H9 (cell line): ENCODE results near the gene ZNF416. TPM values are rescaled to one million over a fixed set of nuclear protein-coding genes. Genes with fewer than 3 reads are reported as not detected.

Experiments used
- DNase-seq: peaks from one replicate; pipeline ENCODE4 v3.0.0-alpha.2; 2017
- H2AFZ ChIP-seq: one replicate; pipeline ENCODE4 v1.6.1; 2013; ENCODE audit warnings: mild to moderate bottlenecking, low read length, control low read depth, moderate library complexity
- H2AK5ac ChIP-seq: 2 replicates; pipeline ENCODE4 v1.6.1; 2013; ENCODE audit warnings: low read length, control low read depth, mixed read lengths; ENCODE audit not compliant: insufficient read length
- H2BK120ac ChIP-seq: one replicate; pipeline ENCODE4 v1.6.1; 2013; ENCODE audit warnings: low read depth, mild to moderate bottlenecking, low read length, control low read depth, inconsistent platforms; ENCODE audit not compliant: poor library complexity, severe bottlenecking
- H2BK12ac ChIP-seq: 2 replicates; pipeline ENCODE4 v1.6.1; 2013; ENCODE audit warnings: low read length, control low read depth, mixed read lengths, low read depth; ENCODE audit not compliant: insufficient read length
- H2BK15ac ChIP-seq: 2 replicates; pipeline ENCODE4 v1.6.1; 2013; ENCODE audit warnings: low read depth, low read length, control low read depth
- H2BK20ac ChIP-seq: one replicate; pipeline ENCODE4 v1.6.1; 2013; ENCODE audit warnings: low read depth, mild to moderate bottlenecking, low read length, control low read depth, inconsistent platforms; ENCODE audit not compliant: poor library complexity, severe bottlenecking
- H2BK5ac ChIP-seq: 2 replicates; pipeline ENCODE4 v1.6.1; 2013; ENCODE audit warnings: low read length, control low read depth, mixed read lengths; ENCODE audit not compliant: insufficient read length
- H3K14ac ChIP-seq: 2 replicates; pipeline ENCODE4 v1.6.1; 2013; ENCODE audit warnings: low read length, control low read depth; ENCODE audit not compliant: insufficient read depth
- H3K18ac ChIP-seq: 2 replicates; pipeline ENCODE4 v1.6.1; 2013; ENCODE audit warnings: low read depth, mild to moderate bottlenecking, mixed read lengths, low read length, control low read depth; ENCODE audit not compliant: insufficient read length
- H3K23ac ChIP-seq: 2 replicates; pipeline ENCODE4 v1.6.1; 2013; ENCODE audit warnings: low read length, control low read depth, mixed read lengths, low read depth; ENCODE audit not compliant: insufficient read length
- H3K23me2 ChIP-seq: 2 replicates; pipeline ENCODE4 v1.6.1; 2013; ENCODE audit warnings: low read depth, mild to moderate bottlenecking, mixed read lengths, low read length, control low read depth; ENCODE audit not compliant: insufficient read length, poor library complexity, severe bottlenecking
- H3K27ac ChIP-seq: 2 replicates; pipeline ENCODE4 v1.5.1; 2013; ENCODE audit warnings: low read length, control low read depth, mixed read lengths, low read depth; ENCODE audit not compliant: insufficient read length
- H3K27me3 ChIP-seq: 2 replicates; pipeline ENCODE4 v1.6.1; 2013; ENCODE audit warnings: low read length, control low read depth, inconsistent platforms; ENCODE audit not compliant: insufficient read depth
- H3K4ac ChIP-seq: 2 replicates; pipeline ENCODE4 v1.6.1; 2013; ENCODE audit warnings: low read depth, mild to moderate bottlenecking, control low read depth, inconsistent platforms, low read length, moderate library complexity
- H3K4me1 ChIP-seq: 2 replicates; pipeline ENCODE4 v1.6.1; 2013; ENCODE audit warnings: low read length, control low read depth, inconsistent platforms; ENCODE audit not compliant: insufficient read depth
- H3K4me2 ChIP-seq: 2 replicates; pipeline ENCODE4 v1.6.1; 2013; ENCODE audit warnings: low read length, control low read depth, mixed read lengths; ENCODE audit not compliant: insufficient read length, insufficient read depth
- H3K56ac ChIP-seq: 2 replicates; pipeline ENCODE4 v1.6.1; 2013; ENCODE audit warnings: low read depth, mild to moderate bottlenecking, mixed read lengths, low read length, control low read depth; ENCODE audit not compliant: insufficient read length
- H3K79me1 ChIP-seq: 2 replicates; pipeline ENCODE4 v1.6.1; 2013; ENCODE audit warnings: low read depth, mild to moderate bottlenecking, moderate library complexity, low read length, control low read depth, inconsistent platforms; ENCODE audit not compliant: insufficient read depth, poor library complexity, severe bottlenecking
- H3K79me2 ChIP-seq: 2 replicates; pipeline ENCODE4 v1.6.1; 2013; ENCODE audit warnings: low read length, control low read depth, inconsistent platforms; ENCODE audit not compliant: insufficient read depth
- H3K9ac ChIP-seq: 2 replicates; pipeline ENCODE4 v1.6.1; 2013; ENCODE audit warnings: low read length, control low read depth, mixed read lengths; ENCODE audit not compliant: insufficient read length; ENCODE audit errors: extremely low read depth
- H3K9me3 ChIP-seq: one replicate; pipeline ENCODE4 v1.6.1; 2013; ENCODE audit warnings: low read depth, low read length, inconsistent platforms; ENCODE audit not compliant: control insufficient read depth
- H3T11ph ChIP-seq: one replicate; pipeline ENCODE4 v1.6.1; 2013; ENCODE audit warnings: mild to moderate bottlenecking, low read length, control low read depth, inconsistent platforms
- H4K20me1 ChIP-seq: one replicate; pipeline ENCODE4 v1.6.1; 2013; ENCODE audit not compliant: control insufficient read depth, insufficient read length, insufficient read depth
- H4K5ac ChIP-seq: 2 replicates; pipeline ENCODE4 v1.6.1; 2013; ENCODE audit warnings: low read depth, mild to moderate bottlenecking, mixed read lengths, low read length, control low read depth; ENCODE audit not compliant: insufficient read length
- H4K8ac ChIP-seq: replicated peaks from 2 replicates; pipeline ENCODE4 v1.6.1; 2013; ENCODE audit warnings: low read length, control low read depth, mixed read lengths, low read depth; ENCODE audit not compliant: insufficient read length
- H4K91ac ChIP-seq: 2 replicates; pipeline ENCODE4 v1.6.1; 2013; ENCODE audit warnings: low read depth, mild to moderate bottlenecking, moderate library complexity, mixed read lengths, low read length, control low read depth; ENCODE audit not compliant: insufficient read length
- H3K27ac Mint-ChIP-seq, 3 experiments: 2 replicates in 2 of 3; 3 replicates in 1 of 3; pipeline ENCODE4 v1.8.0; 2020 to 2021; ENCODE audit warnings: mixed read lengths in 3 of 3, mild to moderate bottlenecking in 1 of 3, moderate library complexity in 1 of 3
- H3K27me3 Mint-ChIP-seq: 2 replicates; pipeline ENCODE4 v1.8.0; 2021; ENCODE audit warnings: low read depth, mild to moderate bottlenecking, moderate library complexity, mixed read lengths
- H3K36me3 Mint-ChIP-seq, 3 experiments: 2 replicates in 2 of 3; 3 replicates in 1 of 3; pipeline ENCODE4 v1.8.0; 2020 to 2021; ENCODE audit warnings: low read depth in 3 of 3, mixed read lengths in 3 of 3; ENCODE audit not compliant: insufficient read depth in 1 of 3
- H3K4me1 Mint-ChIP-seq, 2 experiments: 2 replicates each; pipeline ENCODE4 v1.8.0; 2020; ENCODE audit warnings: mixed read lengths in 2 of 2
- H3K4me3 Mint-ChIP-seq, 2 experiments: 2 replicates in 1 of 2; 3 replicates in 1 of 2; pipeline ENCODE4 v1.8.0; 2020 to 2021; ENCODE audit warnings: mild to moderate bottlenecking in 2 of 2, mixed read lengths in 2 of 2, moderate library complexity in 1 of 2
- H3K9me3 Mint-ChIP-seq, 2 experiments: 2 replicates in 1 of 2; 3 replicates in 1 of 2; pipeline ENCODE4 v1.8.0; 2020; ENCODE audit warnings: mild to moderate bottlenecking in 2 of 2, mixed read lengths in 2 of 2, moderate library complexity in 1 of 2
- WGBS: extraction: QIAGEN DNeasy Blood & Tissue Kit; methylation state at CpG from one replicate; pipeline ENCODE4 v1.1.7; 2013; ENCODE audit warnings: missing lambda C conversion rate, low lambda C conversion rate, mixed read lengths; ENCODE audit not compliant: insufficient read length; ENCODE audit errors: extremely low coverage; 5-methylcytosine and 5-hydroxymethylcytosine counted together
- total RNA-seq: library from RNA; stranded (reverse); gene quantifications from 2 replicates; pipeline ENCODE4 v1.2.1, GENCODE V29; 2021
- TF ChIP-seq, protein P1 (sequence below): fragments of 200-600 bp; sonication (generic); conservative IDR thresholded peaks from 3 replicates; pipeline ENCODE4 v1.8.0; 2021; ENCODE audit warnings: antibody characterized with exemption, mild to moderate bottlenecking

ZNF416 gene
- total RNA-seq, 1 experiment from 2014 or later = 10.9 TPM

DNA sequence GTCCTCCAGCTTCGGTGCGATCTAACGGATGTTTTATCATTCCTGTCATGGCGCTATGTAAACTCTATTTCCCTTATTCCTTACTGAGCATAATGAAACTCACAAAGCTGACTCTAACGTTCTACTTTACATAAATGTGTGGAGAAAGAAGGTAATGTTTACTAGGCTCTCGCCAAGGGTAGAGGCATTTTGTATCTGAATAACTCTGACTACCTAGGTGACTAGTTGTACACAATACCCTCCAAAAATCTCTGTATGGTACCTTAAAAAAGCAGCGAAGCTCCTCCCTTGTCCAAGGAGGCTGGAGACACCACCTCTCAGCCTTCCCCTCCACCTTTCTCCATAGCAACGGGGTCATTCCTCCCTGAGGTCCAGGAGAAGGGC, 20.7 kb upstream of the ZNF416 start:
- Histone ChIP-seq H3K56ac (no peak overlapping the region), H4K5ac (no peak overlapping the region), H2BK20ac (no peak overlapping the region), H3T11ph (no peak overlapping the region), H3K23ac (no peak overlapping the region), H4K8ac (no peak overlapping the region), H3K27ac (no peak overlapping the region), H3K18ac (no peak overlapping the region), H3K4me2 (peak overlapping the region; percentile 71), H2BK12ac (no peak overlapping the region), H2BK5ac (no peak overlapping the region), H3K4ac (no peak overlapping the region), H2BK120ac (no peak overlapping the region), H3K27me3 (no peaks in the 10 kb centered on the region), H3K4me1 (no peaks in the 10 kb centered on the region), H2AFZ (peak overlapping the region; percentile 74), H2AK5ac (no peak overlapping the region), H3K14ac (no peak overlapping the region), H4K20me1 (no peaks in the 10 kb centered on the region), H2BK15ac (no peak overlapping the region), H3K9ac (no peak overlapping the region), H4K91ac (no peak overlapping the region), H3K79me1 (peaks cover 6% of the 10 kb centered on the region), H3K23me2 (peaks cover 10% of the 10 kb centered on the region), H3K79me2 (no peaks in the 10 kb centered on the region), H3K9me3 (no peaks in the 10 kb centered on the region)
- no peak for DNase-seq
- TF ChIP-seq, protein P1, sequence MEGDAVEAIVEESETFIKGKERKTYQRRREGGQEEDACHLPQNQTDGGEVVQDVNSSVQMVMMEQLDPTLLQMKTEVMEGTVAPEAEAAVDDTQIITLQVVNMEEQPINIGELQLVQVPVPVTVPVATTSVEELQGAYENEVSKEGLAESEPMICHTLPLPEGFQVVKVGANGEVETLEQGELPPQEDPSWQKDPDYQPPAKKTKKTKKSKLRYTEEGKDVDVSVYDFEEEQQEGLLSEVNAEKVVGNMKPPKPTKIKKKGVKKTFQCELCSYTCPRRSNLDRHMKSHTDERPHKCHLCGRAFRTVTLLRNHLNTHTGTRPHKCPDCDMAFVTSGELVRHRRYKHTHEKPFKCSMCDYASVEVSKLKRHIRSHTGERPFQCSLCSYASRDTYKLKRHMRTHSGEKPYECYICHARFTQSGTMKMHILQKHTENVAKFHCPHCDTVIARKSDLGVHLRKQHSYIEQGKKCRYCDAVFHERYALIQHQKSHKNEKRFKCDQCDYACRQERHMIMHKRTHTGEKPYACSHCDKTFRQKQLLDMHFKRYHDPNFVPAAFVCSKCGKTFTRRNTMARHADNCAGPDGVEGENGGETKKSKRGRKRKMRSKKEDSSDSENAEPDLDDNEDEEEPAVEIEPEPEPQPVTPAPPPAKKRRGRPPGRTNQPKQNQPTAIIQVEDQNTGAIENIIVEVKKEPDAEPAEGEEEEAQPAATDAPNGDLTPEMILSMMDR = no peak
- Mint-ChIP-seq H3K27ac (no peak overlapping the region), H3K4me3 (peak overlapping the region; percentile 85 to 90), H3K27me3 (peaks cover 4% of the 10 kb centered on the region), H3K36me3 (peaks cover 16 to 29% (median 26%) of the 10 kb centered on the region in 3 experiments), H3K9me3 (peaks cover 4 to 33% of the 10 kb centered on the region in 2 experiments; a peak in 4 of 5 replicates), H3K4me1 (peaks cover 4 to 10% of the 10 kb centered on the region in 2 experiments)
- WGBS = no CpG with 5 or more reads among the region's 8 CpGs
